ENCODE data around the gene ETV1. TPM values are rescaled to one million over a fixed set of nuclear protein-coding genes. Genes with fewer than 3 reads are reported as not detected.

Gene ETV1
- 51.1 TPM for polyA plus RNA-seq (2013, experiment 1 of 2)
- 52.7 TPM for polyA plus RNA-seq (2013, experiment 2 of 2)

GRCh38 chr7:13989126-13989948 is at the start of gene ETV1:
TSS of gene ETV1 (minus strand) at chr7:13989666. CDS start at chr7:13989052, 614 bp downstream.
- peak within 1 kb of the TSS; percentile 73 for H3K4me3 ChIP-seq (ENCODE audit: low read length)
- H4K8ac ChIP-seq (ENCODE audit: low read depth, low read length) = no peak within 1 kb of the TSS
- peaks cover 6% of the 10 kb centered on the region for H3K4me1 ChIP-seq (ENCODE audit: control insufficient read depth, low read depth, low read length)
- no peak within 1 kb of the TSS for H2AK5ac ChIP-seq (ENCODE audit: low read length)
- peak within 1 kb of the TSS; percentile 84 for H2BK5ac ChIP-seq (ENCODE audit: low read length)
- no peaks in the 10 kb centered on the region for H3K79me1 ChIP-seq (ENCODE audit: low read length)
- no peak within 1 kb of the TSS for H4K5ac ChIP-seq (ENCODE audit: low read length)
- no peak within 1 kb of the TSS for H2BK15ac ChIP-seq (replicated peaks; ENCODE audit: low read depth)
- no CpG with 5 or more reads among the region's 38 CpGs for WGBS (ENCODE audit: extremely low coverage, insufficient coverage, low lambda C conversion rate)
- peak within 1 kb of the TSS; percentile 94 for H3K27ac ChIP-seq (ENCODE audit: low read depth, low read length)
- no peaks in the 10 kb centered on the region for H3K27me3 ChIP-seq (ENCODE audit: insufficient read depth, low read length, poor library complexity)
- peak within 1 kb of the TSS; percentile 72 for H3K9ac ChIP-seq (ENCODE audit: low read length)
- H2BK120ac ChIP-seq (ENCODE audit: low read depth, low read length) = no peak within 1 kb of the TSS
- peak; percentile 97 for DNase-seq
- H3K18ac ChIP-seq (ENCODE audit: low read length) = peak within 1 kb of the TSS; percentile 96
- H3K23ac ChIP-seq (ENCODE audit: low read length) = peak within 1 kb of the TSS; percentile 7
- peak within 1 kb of the TSS; percentile 88 for H3K56ac ChIP-seq (ENCODE audit: low read length)
- H3K4me2 ChIP-seq (ENCODE audit: low read length) = peak within 1 kb of the TSS; percentile 73
- H3K36me3 ChIP-seq (ENCODE audit: control insufficient read depth, insufficient read depth, low read length) = no peaks in the 10 kb centered on the region
- H3K4ac ChIP-seq (ENCODE audit: low read depth, low read length) = peak within 1 kb of the TSS; percentile 70
- no peaks in the 10 kb centered on the region for H3K79me2 ChIP-seq (ENCODE audit: control insufficient read depth, insufficient read depth, low read length)

- H3K4me2 ChIP-seq (ENCODE audit: low read length) = no peak overlapping the region
- H3K56ac ChIP-seq (ENCODE audit: low read length) = no peak overlapping the region
- H3K36me3 ChIP-seq (ENCODE audit: control insufficient read depth, insufficient read depth, low read length) = no peaks in the 10 kb centered on the region
- no peak overlapping the region for H3K4me3 ChIP-seq (ENCODE audit: low read length)
- no CpG with 5 or more reads among the region's 2 CpGs for WGBS (ENCODE audit: extremely low coverage, insufficient coverage, low lambda C conversion rate)
- H3K27ac ChIP-seq (ENCODE audit: low read depth, low read length) = no peak overlapping the region
- H4K8ac ChIP-seq (ENCODE audit: low read depth, low read length) = no peak overlapping the region
- H4K5ac ChIP-seq (ENCODE audit: low read length) = no peak overlapping the region
- no peaks in the 10 kb centered on the region for H3K4me1 ChIP-seq (ENCODE audit: control insufficient read depth, low read depth, low read length)
- DNase-seq = peak; percentile 3
- H3K79me1 ChIP-seq (ENCODE audit: low read length) = no peaks in the 10 kb centered on the region
- H3K27me3 ChIP-seq (ENCODE audit: insufficient read depth, low read length, poor library complexity) = no peaks in the 10 kb centered on the region
- H3K18ac ChIP-seq (ENCODE audit: low read length) = no peak overlapping the region
- H3K23ac ChIP-seq (ENCODE audit: low read length) = no peak overlapping the region
- no peaks in the 10 kb centered on the region for H3K79me2 ChIP-seq (ENCODE audit: control insufficient read depth, insufficient read depth, low read length)
- H2BK120ac ChIP-seq (ENCODE audit: low read depth, low read length) = no peak overlapping the region
- H3K9ac ChIP-seq (ENCODE audit: low read length) = no peak overlapping the region
- H2BK5ac ChIP-seq (ENCODE audit: low read length) = no peak overlapping the region
- no peak overlapping the region for H2BK15ac ChIP-seq (replicated peaks; ENCODE audit: low read depth)
- H3K4ac ChIP-seq (ENCODE audit: low read depth, low read length) = no peak overlapping the region
- H2AK5ac ChIP-seq (ENCODE audit: low read length) = no peak overlapping the region
Observed at GRCh38 chr7:14024406-14024805, 34.9 kb upstream of the ETV1 start.

- Histone ChIP-seq H4K5ac (ENCODE audit: low read length) (no peak overlapping the region), H3K9ac (ENCODE audit: low read length) (no peak overlapping the region), H4K8ac (ENCODE audit: low read depth, low read length) (no peak overlapping the region), H3K27me3 (ENCODE audit: insufficient read depth, low read length, poor library complexity) (no peaks in the 10 kb centered on the region), H3K23ac (ENCODE audit: low read length) (no peak overlapping the region), H3K56ac (ENCODE audit: low read length) (no peak overlapping the region), H3K79me2 (ENCODE audit: control insufficient read depth, insufficient read depth, low read length) (no peaks in the 10 kb centered on the region), H3K18ac (ENCODE audit: low read length) (no peak overlapping the region), H3K4me3 (ENCODE audit: low read length) (no peak overlapping the region), H2BK120ac (ENCODE audit: low read depth, low read length) (no peak overlapping the region), H3K4me2 (ENCODE audit: low read length) (no peak overlapping the region), H3K79me1 (ENCODE audit: low read length) (no peaks in the 10 kb centered on the region), H3K4me1 (ENCODE audit: control insufficient read depth, low read depth, low read length) (no peaks in the 10 kb centered on the region), H2BK5ac (ENCODE audit: low read length) (no peak overlapping the region), H2BK15ac (replicated peaks; ENCODE audit: low read depth) (no peak overlapping the region), H3K27ac (ENCODE audit: low read depth, low read length) (no peak overlapping the region), H2AK5ac (ENCODE audit: low read length) (no peak overlapping the region), H3K4ac (ENCODE audit: low read depth, low read length) (no peak overlapping the region), H3K36me3 (ENCODE audit: control insufficient read depth, insufficient read depth, low read length) (no peaks in the 10 kb centered on the region)
- no CpG with 5 or more reads among the region's 2 CpGs for WGBS (ENCODE audit: extremely low coverage, insufficient coverage, low lambda C conversion rate)
- DNase-seq = no peak
Observed at GRCh38 chr7:14023838-14024237, 34.4 kb upstream of the ETV1 start.

GRCh38 chr7:14023342-14023741 is 33.9 kb upstream of the ETV1 start:
- Histone ChIP-seq H3K27me3 (ENCODE audit: insufficient read depth, low read length, poor library complexity) (no peaks in the 10 kb centered on the region), H3K9ac (ENCODE audit: low read length) (no peak overlapping the region), H2AK5ac (ENCODE audit: low read length) (no peak overlapping the region), H3K18ac (ENCODE audit: low read length) (no peak overlapping the region), H3K79me1 (ENCODE audit: low read length) (no peaks in the 10 kb centered on the region), H3K4me1 (ENCODE audit: control insufficient read depth, low read depth, low read length) (no peaks in the 10 kb centered on the region), H3K36me3 (ENCODE audit: control insufficient read depth, insufficient read depth, low read length) (no peaks in the 10 kb centered on the region), H3K23ac (ENCODE audit: low read length) (no peak overlapping the region), H2BK120ac (ENCODE audit: low read depth, low read length) (no peak overlapping the region), H3K27ac (ENCODE audit: low read depth, low read length) (no peak overlapping the region), H2BK5ac (ENCODE audit: low read length) (no peak overlapping the region), H3K79me2 (ENCODE audit: control insufficient read depth, insufficient read depth, low read length) (no peaks in the 10 kb centered on the region), H3K4me2 (ENCODE audit: low read length) (no peak overlapping the region), H2BK15ac (replicated peaks; ENCODE audit: low read depth) (no peak overlapping the region), H4K8ac (ENCODE audit: low read depth, low read length) (no peak overlapping the region), H3K4me3 (ENCODE audit: low read length) (no peak overlapping the region), H3K56ac (ENCODE audit: low read length) (no peak overlapping the region), H4K5ac (ENCODE audit: low read length) (no peak overlapping the region), H3K4ac (ENCODE audit: low read depth, low read length) (no peak overlapping the region)
- DNase-seq = no peak
- WGBS (ENCODE audit: extremely low coverage, insufficient coverage, low lambda C conversion rate) = no CpG with 5 or more reads among the region's 4 CpGs

- WGBS (ENCODE audit: extremely low coverage, insufficient coverage, low lambda C conversion rate) = no CpG with 5 or more reads among the region's 3 CpGs
- H3K4me1 ChIP-seq (ENCODE audit: control insufficient read depth, low read depth, low read length) = no peaks in the 10 kb centered on the region
- H3K56ac ChIP-seq (ENCODE audit: low read length) = no peak overlapping the region
- no peak overlapping the region for H3K9ac ChIP-seq (ENCODE audit: low read length)
- H3K36me3 ChIP-seq (ENCODE audit: control insufficient read depth, insufficient read depth, low read length) = no peaks in the 10 kb centered on the region
- H3K27me3 ChIP-seq (ENCODE audit: insufficient read depth, low read length, poor library complexity) = no peaks in the 10 kb centered on the region
- no peak overlapping the region for H3K18ac ChIP-seq (ENCODE audit: low read length)
- no peak overlapping the region for H2BK15ac ChIP-seq (replicated peaks; ENCODE audit: low read depth)
- H3K4me2 ChIP-seq (ENCODE audit: low read length) = no peak overlapping the region
- peak; percentile 27 for DNase-seq
- H4K8ac ChIP-seq (ENCODE audit: low read depth, low read length) = no peak overlapping the region
- H3K4ac ChIP-seq (ENCODE audit: low read depth, low read length) = no peak overlapping the region
- H3K79me2 ChIP-seq (ENCODE audit: control insufficient read depth, insufficient read depth, low read length) = no peaks in the 10 kb centered on the region
- no peaks in the 10 kb centered on the region for H3K79me1 ChIP-seq (ENCODE audit: low read length)
- no peak overlapping the region for H3K23ac ChIP-seq (ENCODE audit: low read length)
- no peak overlapping the region for H2BK5ac ChIP-seq (ENCODE audit: low read length)
- no peak overlapping the region for H2BK120ac ChIP-seq (ENCODE audit: low read depth, low read length)
- H4K5ac ChIP-seq (ENCODE audit: low read length) = no peak overlapping the region
- H3K4me3 ChIP-seq (ENCODE audit: low read length) = no peak overlapping the region
- H2AK5ac ChIP-seq (ENCODE audit: low read length) = no peak overlapping the region
- H3K27ac ChIP-seq (ENCODE audit: low read depth, low read length) = no peak overlapping the region
Observed at GRCh38 chr7:14021069-14021468, 31.6 kb upstream of the ETV1 start.

All from mesendoderm (in vitro differentiated cells).